OCI-LY1 (cell line): Measurements from ENCODE around the gene CUBN.
"Not testable (repeated sequence)": the region's sequence is repeated elsewhere in the genome, so short reads cannot be mapped to it uniquely, and the experiment has no call there.

Experiments
- H2AFZ ChIP-seq: fragments of 200-600 bp; sonication (generic), shearing (Covaris generic); 2 replicates; pipeline ENCODE4 v1.6.0; 2014; ENCODE audit warnings: antibody characterized with exemption, mild to moderate bottlenecking, low read length
- H3F3A ChIP-seq: fragments of 200-600 bp; sonication (generic), shearing (Covaris generic); 2 replicates; pipeline ENCODE4 v1.6.0; 2014; ENCODE audit warnings: mild to moderate bottlenecking, antibody characterized with exemption, low read length, moderate library complexity; ENCODE audit not compliant: insufficient read depth
- H3K27ac ChIP-seq: fragments of 200-600 bp; sonication (generic); 2 replicates; pipeline ENCODE4 v1.5.1; 2014; ENCODE audit warnings: low read length, mixed run types, mild to moderate bottlenecking, low read depth; ENCODE audit not compliant: poor library complexity, severe bottlenecking
- H3K27me3 ChIP-seq: fragments of 200-600 bp; sonication (generic); 2 replicates; pipeline ENCODE4 v1.6.0; 2014; ENCODE audit warnings: antibody characterized with exemption, mild to moderate bottlenecking, low read length, moderate library complexity; ENCODE audit not compliant: insufficient read depth
- H3K36me3 ChIP-seq: fragments of 200-600 bp; sonication (generic); 2 replicates; pipeline ENCODE4 v1.6.1; 2014; ENCODE audit warnings: mild to moderate bottlenecking, antibody characterized with exemption, low read length, moderate library complexity, mixed read lengths; ENCODE audit not compliant: insufficient read depth
- H3K4me1 ChIP-seq: fragments of 200-600 bp; sonication (generic); 2 replicates; pipeline ENCODE4 v1.5.1; 2014; ENCODE audit warnings: mild to moderate bottlenecking, low read length, moderate library complexity; ENCODE audit not compliant: insufficient read depth, severe bottlenecking
- H3K4me2 ChIP-seq: fragments of 200-600 bp; sonication (generic), shearing (Covaris generic); 2 replicates; pipeline ENCODE4 v1.6.1; 2014; ENCODE audit warnings: low read length
- H3K4me3 ChIP-seq: fragments of 200-600 bp; sonication (generic); 2 replicates; pipeline ENCODE4 v1.5.1; 2014; ENCODE audit warnings: low read length, low read depth, mild to moderate bottlenecking, mixed read lengths; ENCODE audit not compliant: poor library complexity, severe bottlenecking
- H3K79me2 ChIP-seq: fragments of 200-600 bp; shearing (Covaris generic); 2 replicates; pipeline ENCODE4 v1.6.1; 2016; ENCODE audit warnings: mixed run types, low read length, mixed read lengths; ENCODE audit not compliant: insufficient read depth
- H3K9ac ChIP-seq: fragments of 200-600 bp; sonication (generic), shearing (Covaris generic); 2 replicates; pipeline ENCODE4 v1.6.1; 2014; ENCODE audit warnings: mild to moderate bottlenecking, low read length, mixed read lengths
- H3K9me2 ChIP-seq: fragments of 200-600 bp; sonication (generic), shearing (Covaris generic); 2 replicates; pipeline ENCODE4 v1.6.1; 2014; ENCODE audit warnings: low read depth, mild to moderate bottlenecking, low read length, mixed read lengths
- H3K9me3 ChIP-seq: fragments of 200-600 bp; shearing (Covaris generic); 2 replicates; pipeline ENCODE4 v1.6.1; 2014; ENCODE audit warnings: low read length, mixed read lengths
- H4K20me1 ChIP-seq: fragments of 200-600 bp; sonication (generic), shearing (Covaris generic); 2 replicates; pipeline ENCODE4 v1.6.0; 2016; ENCODE audit warnings: mild to moderate bottlenecking, low read length; ENCODE audit not compliant: insufficient read depth
- EZH2 ChIP-seq: fragments of 200-600 bp; sonication (generic), shearing (Covaris generic); IDR thresholded peaks from 2 replicates; pipeline ENCODE4 v1.8.0; 2017; ENCODE audit warnings: borderline replicate concordance, mixed run types, mild to moderate bottlenecking, antibody characterized with exemption, low read length, moderate library complexity, mixed read lengths
- TF ChIP-seq, protein P1 (sequence below): fragments of 200-600 bp; sonication (generic), shearing (Covaris generic); IDR thresholded peaks from 2 replicates; pipeline ENCODE4 v1.5.1; 2017; ENCODE audit warnings: mild to moderate bottlenecking, antibody characterized with exemption, low read length, moderate library complexity, mixed read lengths

Gene CUBN

DNA sequence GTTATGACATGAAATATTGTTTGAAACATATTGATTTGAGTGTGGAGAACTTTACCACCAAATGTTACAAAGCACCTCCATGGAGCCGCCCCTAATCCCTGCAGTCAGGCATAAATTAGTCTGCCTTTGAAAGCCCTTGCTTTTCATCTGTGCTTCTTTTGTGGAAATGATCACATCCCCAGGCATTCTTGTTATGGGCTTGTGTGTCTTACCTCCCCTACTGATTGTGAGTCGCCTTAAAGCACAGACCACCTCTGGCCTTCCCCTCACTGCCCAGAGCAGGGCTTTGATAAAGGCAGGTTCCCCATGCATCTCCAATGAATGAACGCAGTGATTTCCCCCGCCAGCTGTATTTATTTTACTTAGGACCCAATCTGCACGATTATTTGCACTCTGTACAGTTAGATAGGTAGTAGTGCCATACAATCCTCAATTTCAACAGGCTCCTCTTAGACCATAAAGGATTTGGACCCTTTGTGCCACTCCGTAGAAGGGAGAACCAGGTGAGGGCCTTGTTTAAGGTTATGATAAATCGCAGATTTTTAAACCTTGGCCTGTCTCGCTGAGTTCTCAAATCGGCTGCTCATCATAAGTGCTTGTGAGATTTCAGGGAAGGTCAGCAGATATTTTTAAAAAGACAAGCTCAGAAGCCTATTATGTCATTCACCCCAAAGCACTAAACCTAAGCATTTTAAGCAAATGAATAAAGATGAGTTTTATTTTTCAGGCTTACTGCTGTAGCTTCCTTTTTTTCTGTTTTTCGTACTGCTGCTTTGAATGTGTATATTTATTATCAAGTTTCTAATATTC lies 107.8 kb downstream of the CUBN start:
- Histone ChIP-seq H3K4me1 (no peaks in the 10 kb centered on the region), H3K79me2 (no peaks in the 10 kb centered on the region), H3K27me3 (no peaks in the 10 kb centered on the region), H3K36me3 (no peaks in the 10 kb centered on the region), H3K9me3 (no peaks in the 10 kb centered on the region), H3K4me2 (no peak overlapping the region), H3K27ac (no peak overlapping the region), H3F3A (no peaks in the 10 kb centered on the region), H3K4me3 (no peak overlapping the region), H4K20me1 (no peaks in the 10 kb centered on the region), H2AFZ (no peak overlapping the region), H3K9me2 (no peaks in the 10 kb centered on the region), H3K9ac (no peak overlapping the region)
- TF ChIP-seq, protein P1, sequence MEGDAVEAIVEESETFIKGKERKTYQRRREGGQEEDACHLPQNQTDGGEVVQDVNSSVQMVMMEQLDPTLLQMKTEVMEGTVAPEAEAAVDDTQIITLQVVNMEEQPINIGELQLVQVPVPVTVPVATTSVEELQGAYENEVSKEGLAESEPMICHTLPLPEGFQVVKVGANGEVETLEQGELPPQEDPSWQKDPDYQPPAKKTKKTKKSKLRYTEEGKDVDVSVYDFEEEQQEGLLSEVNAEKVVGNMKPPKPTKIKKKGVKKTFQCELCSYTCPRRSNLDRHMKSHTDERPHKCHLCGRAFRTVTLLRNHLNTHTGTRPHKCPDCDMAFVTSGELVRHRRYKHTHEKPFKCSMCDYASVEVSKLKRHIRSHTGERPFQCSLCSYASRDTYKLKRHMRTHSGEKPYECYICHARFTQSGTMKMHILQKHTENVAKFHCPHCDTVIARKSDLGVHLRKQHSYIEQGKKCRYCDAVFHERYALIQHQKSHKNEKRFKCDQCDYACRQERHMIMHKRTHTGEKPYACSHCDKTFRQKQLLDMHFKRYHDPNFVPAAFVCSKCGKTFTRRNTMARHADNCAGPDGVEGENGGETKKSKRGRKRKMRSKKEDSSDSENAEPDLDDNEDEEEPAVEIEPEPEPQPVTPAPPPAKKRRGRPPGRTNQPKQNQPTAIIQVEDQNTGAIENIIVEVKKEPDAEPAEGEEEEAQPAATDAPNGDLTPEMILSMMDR = no peak

DNA sequence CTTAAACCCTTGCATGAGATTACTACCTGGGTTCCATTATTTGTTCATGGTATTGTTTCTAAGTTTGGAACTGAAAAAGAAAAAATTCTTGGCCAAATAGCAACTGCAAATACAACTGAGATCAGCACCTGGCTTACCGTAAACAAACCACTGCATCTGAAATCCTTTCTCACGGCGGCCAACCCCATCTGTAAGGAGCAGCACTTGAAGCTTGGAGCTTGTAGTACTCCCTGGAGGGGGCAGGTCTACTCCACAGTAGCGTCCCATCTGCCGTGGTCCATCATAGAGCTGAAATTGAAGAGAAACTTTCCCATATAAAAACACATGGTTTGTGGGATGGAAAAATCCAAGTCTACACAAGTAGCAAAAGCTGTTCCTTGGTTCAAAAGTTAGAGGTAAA lies 109.9 kb downstream of the CUBN start:
- no peak overlapping the region for H3K9ac ChIP-seq

DNA sequence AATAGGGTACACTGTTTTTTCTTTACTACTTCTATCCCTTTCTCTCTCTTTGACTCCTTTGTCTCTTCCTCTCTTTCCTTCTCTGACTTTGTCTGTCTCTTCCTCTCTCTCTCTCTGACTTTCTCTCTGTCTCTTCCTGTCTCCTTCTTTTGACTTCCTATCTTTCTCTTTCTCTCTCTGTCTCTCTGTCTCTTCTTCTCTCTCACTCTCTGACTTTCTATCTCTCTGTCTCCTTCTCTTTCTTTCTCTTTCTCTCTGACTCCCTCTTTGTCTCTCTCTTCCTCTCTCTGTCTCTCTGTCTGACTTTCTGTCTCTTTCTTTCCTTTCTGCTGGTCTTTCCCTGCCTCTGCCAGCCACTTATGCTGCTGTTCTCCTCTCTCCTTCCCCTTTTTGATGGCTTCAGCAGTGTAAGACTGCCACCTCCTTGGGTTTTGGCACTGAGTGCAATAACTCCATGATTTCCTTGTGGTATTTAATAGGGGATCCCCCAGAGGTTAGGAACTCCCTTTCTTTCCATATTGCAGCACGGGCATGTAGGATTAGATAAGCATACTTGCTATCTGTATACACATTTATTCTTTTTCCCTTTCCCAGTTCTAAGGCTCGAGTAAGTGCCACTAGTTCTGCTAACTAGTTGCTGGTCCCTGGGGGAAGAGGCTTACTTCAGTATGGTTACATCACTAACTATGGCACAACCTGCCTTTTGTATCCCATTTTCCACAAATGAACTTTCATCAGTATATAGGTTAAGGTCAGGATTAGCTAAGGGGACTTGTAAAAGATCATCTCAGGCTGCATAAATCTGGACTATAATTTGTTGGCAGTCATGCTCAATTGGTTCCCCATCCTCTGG lies 116.3 kb downstream of the CUBN start:
- not testable (repeated sequence) for H3K36me3 ChIP-seq, H4K20me1 ChIP-seq, H2AFZ ChIP-seq, H3K27ac ChIP-seq, H3F3A ChIP-seq, H3K4me3 ChIP-seq, H3K4me1 ChIP-seq, H3K79me2 ChIP-seq, H3K27me3 ChIP-seq, H3K4me2 ChIP-seq, H3K9me2 ChIP-seq, H3K9ac ChIP-seq, H3K9me3 ChIP-seq

More for the DNA sequence above, 109.9 kb downstream of the CUBN start:
- Histone ChIP-seq H3F3A (no peaks in the 10 kb centered on the region), H4K20me1 (no peaks in the 10 kb centered on the region), H3K4me2 (no peak overlapping the region), H3K9me3 (no peaks in the 10 kb centered on the region), H3K27ac (no peak overlapping the region), H3K27me3 (no peaks in the 10 kb centered on the region), H3K36me3 (no peaks in the 10 kb centered on the region), H3K4me3 (no peak overlapping the region), H3K9me2 (no peaks in the 10 kb centered on the region), H3K79me2 (no peaks in the 10 kb centered on the region), H3K4me1 (no peaks in the 10 kb centered on the region), H2AFZ (no peak overlapping the region)
- no peak for TF ChIP-seq EZH2
- TF ChIP-seq, protein P1 = no peak

DNA sequence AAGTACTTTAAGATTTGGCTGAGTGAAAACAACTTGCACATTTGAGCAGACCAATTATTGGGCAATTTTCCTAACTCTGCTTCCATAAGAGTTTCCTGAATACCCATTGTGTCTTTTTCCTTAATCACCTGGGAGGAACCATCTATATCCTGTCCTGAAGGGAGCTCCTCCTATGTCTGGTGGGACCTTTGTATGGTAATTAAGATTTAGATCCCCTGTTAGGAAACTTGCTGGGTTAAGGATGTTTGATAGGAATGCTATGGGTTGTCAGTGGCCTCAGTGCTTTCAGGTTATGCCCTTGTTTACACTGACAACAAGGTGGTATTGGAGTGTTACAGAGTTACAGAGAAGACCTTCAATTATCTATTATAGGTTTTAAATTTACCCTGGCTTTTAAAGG lies 116.9 kb downstream of the CUBN start:
- H3K4me1 ChIP-seq, H4K20me1 ChIP-seq, H2AFZ ChIP-seq, H3K9me3 ChIP-seq, H3F3A ChIP-seq, H3K27ac ChIP-seq, H3K4me2 ChIP-seq, H3K4me3 ChIP-seq, H3K27me3 ChIP-seq, H3K9me2 ChIP-seq, H3K9ac ChIP-seq, H3K36me3 ChIP-seq, H3K79me2 ChIP-seq: not testable (repeated sequence)
